Prostate gland (tissue), 2 donors: ENCODE results near the gene RNF113B.

Experiments used
- POLR2A ChIP-seq: fragments of 450-650 bp; IDR thresholded peaks from one replicate; pipeline ENCODE4 v1.6.1; 2016; ENCODE audit warnings: antibody characterized with exemption, mild to moderate bottlenecking
- POLR2AphosphoS5 ChIP-seq: sonication (generic); formaldehyde crosslinking; IDR thresholded peaks from one replicate; pipeline ENCODE4 v1.6.1; 2017; ENCODE audit warnings: antibody characterized with exemption
- TF ChIP-seq, protein P1 (sequence below), 4 experiments: fragments of 200-600 bp in 2 of 4; fragments of 450-650 bp in 2 of 4; sonication (generic) in 2 of 4; IDR thresholded peaks; 1 replicate in 3 of 4; 2 replicates in 1 of 4; pipeline ENCODE4 v1.5.1; 2016 to 2019; ENCODE audit warnings: antibody characterized with exemption in 4 of 4, mild to moderate bottlenecking in 2 of 4, moderate library complexity in 2 of 4

GRCh38 chr13:98214008-98214643 is 37.1 kb upstream of the RNF113B start:
- TF ChIP-seq, protein P1, sequence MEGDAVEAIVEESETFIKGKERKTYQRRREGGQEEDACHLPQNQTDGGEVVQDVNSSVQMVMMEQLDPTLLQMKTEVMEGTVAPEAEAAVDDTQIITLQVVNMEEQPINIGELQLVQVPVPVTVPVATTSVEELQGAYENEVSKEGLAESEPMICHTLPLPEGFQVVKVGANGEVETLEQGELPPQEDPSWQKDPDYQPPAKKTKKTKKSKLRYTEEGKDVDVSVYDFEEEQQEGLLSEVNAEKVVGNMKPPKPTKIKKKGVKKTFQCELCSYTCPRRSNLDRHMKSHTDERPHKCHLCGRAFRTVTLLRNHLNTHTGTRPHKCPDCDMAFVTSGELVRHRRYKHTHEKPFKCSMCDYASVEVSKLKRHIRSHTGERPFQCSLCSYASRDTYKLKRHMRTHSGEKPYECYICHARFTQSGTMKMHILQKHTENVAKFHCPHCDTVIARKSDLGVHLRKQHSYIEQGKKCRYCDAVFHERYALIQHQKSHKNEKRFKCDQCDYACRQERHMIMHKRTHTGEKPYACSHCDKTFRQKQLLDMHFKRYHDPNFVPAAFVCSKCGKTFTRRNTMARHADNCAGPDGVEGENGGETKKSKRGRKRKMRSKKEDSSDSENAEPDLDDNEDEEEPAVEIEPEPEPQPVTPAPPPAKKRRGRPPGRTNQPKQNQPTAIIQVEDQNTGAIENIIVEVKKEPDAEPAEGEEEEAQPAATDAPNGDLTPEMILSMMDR (IDR thresholded peaks at IDR 0.05) = no peak
- TF ChIP-seq POLR2A (no peak), POLR2AphosphoS5 (no peak)
